ENCODE results near the gene CLDN3. TPM values are rescaled to one million over a fixed set of nuclear protein-coding genes. Genes with fewer than 3 reads are reported as not detected.

The CLDN3 gene
- total and polyA plus RNA-seq, 7 donors: 0.71 to 705 (median 174) TPM; not detected in 2

- intact Hi-C loops (cut with DNase I): loop anchor here (1.0 kb wide), 1 partner anchor 44 kb away; no protein-coding TSS in a partner anchor
- H3K36me3 ChIP-seq: no peaks in the 10 kb centered on the region
- WGBS, 2 donors: 56 to 71% methylated on average over 4 of the region's 4 CpGs
- peak; percentile 46 for DNase-seq
- no peak for TF ChIP-seq EP300 (IDR thresholded peaks at IDR 0.05)
- TF ChIP-seq POLR2A (IDR thresholded peaks at IDR 0.05): no peak
- TF ChIP-seq CTCF (IDR thresholded peaks at IDR 0.05): no peak
- no peak for TF ChIP-seq POLR2AphosphoS5 (IDR thresholded peaks at IDR 0.05)
- H3K27ac ChIP-seq: no peak overlapping the region
- no peaks in the 10 kb centered on the region for H3K4me1 ChIP-seq
- no peak overlapping the region for H3K4me3 ChIP-seq
- H3K27me3 ChIP-seq: peaks cover 0 to 15% (median 0%) of the 10 kb centered on the region in 3 donors
- H3K9me3 ChIP-seq: no peaks in the 10 kb centered on the region
Observed at GRCh38 chr7:73810998-73811360, 40.9 kb upstream of the CLDN3 start.

DNA sequence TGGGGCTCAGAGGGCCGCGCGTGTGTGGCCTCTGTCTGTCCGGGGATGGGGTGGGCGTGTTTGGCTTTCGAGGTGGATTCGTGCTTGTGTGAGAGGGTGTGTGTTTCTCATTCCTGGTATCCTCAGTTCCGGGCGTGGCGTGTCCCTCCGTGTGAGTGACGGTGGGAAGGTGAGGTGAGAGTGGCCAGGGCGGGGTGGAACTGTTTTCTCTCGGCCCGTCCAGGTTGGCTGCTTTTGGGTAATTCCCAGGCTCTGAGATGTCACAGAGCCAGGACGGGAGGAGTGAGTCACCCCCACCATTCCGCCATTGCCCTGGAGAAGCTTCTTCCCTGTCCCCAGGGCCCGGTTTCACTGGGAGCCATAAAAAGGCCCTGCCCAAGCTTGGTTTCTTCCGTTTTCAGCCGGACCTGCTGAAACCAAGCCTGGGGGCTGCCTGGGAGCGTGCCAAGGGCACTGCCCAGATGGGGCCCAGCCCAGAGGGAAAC, 39.4 kb upstream of the CLDN3 start:
- TF ChIP-seq POLR2AphosphoS5 (IDR thresholded peaks at IDR 0.05) (no peak), EP300 (IDR thresholded peaks at IDR 0.05) (no peak), CTCF (IDR thresholded peaks at IDR 0.05) (no peak), POLR2A (IDR thresholded peaks at IDR 0.05) (no peak)
- Histone ChIP-seq H3K27ac (no peak overlapping the region), H3K4me1 (no peaks in the 10 kb centered on the region), H3K36me3 (no peaks in the 10 kb centered on the region), H3K27me3 (peaks cover 0 to 15% (median 0%) of the 10 kb centered on the region in 3 donors), H3K4me3 (no peak overlapping the region), H3K9me3 (no peaks in the 10 kb centered on the region)
- DNase-seq: peak; percentile 40
- intact Hi-C loops (cut with DNase I): no loop called here
- 12 to 67% methylated on average over 21 of the region's 21 CpGs for WGBS, 2 donors

DNA sequence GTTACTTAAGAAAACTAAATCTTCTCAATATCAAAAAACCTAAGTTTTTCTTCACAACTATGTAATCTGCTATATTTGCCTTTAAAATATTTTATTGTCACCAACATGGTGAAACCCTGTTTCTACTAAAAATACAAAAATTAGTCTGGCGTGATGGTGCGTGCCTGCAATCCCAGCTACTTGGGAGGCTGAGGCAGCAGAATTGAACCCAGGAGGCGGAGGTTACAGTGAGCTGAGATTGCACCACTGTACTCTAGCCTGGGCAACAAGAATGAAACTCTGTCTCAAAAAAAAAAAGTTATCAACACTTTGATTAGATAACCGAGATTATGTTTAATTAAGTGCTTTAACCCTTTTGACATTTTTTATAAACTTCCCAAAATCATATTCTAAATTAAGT, 32.4 kb upstream of the CLDN3 start:
- WGBS, 2 donors: 26 to 69% methylated on average over 4 of the region's 4 CpGs

GRCh38 chr7:73801577-73801976, 31.5 kb upstream of the CLDN3 start:
- Histone ChIP-seq H3K36me3 (no peaks in the 10 kb centered on the region), H3K27ac (no peak overlapping the region), H3K4me3 (no peak overlapping the region), H3K9me3 (no peaks in the 10 kb centered on the region), H3K27me3 (no peaks in the 10 kb centered on the region), H3K4me1 (no peaks in the 10 kb centered on the region)
- no peak for TF ChIP-seq CTCF (IDR thresholded peaks at IDR 0.05)
- no peak for TF ChIP-seq POLR2AphosphoS5 (IDR thresholded peaks at IDR 0.05)
- TF ChIP-seq EP300 (IDR thresholded peaks at IDR 0.05): no peak
- no peak for TF ChIP-seq POLR2A (IDR thresholded peaks at IDR 0.05)
- intact Hi-C loops (cut with DNase I): no loop called here
- no peak for DNase-seq
- WGBS, 2 donors: 6 to 25% methylated on average over 1 of the region's 1 CpG

More for the DNA sequence above, 32.4 kb upstream of the CLDN3 start:
- intact Hi-C loops (cut with DNase I): no loop called here
- no peaks in the 10 kb centered on the region for H3K4me1 ChIP-seq
- peak; percentile 26 for DNase-seq
- H3K4me3 ChIP-seq: no peak overlapping the region
- H3K27ac ChIP-seq: no peak overlapping the region
- no peaks in the 10 kb centered on the region for H3K9me3 ChIP-seq
- H3K27me3 ChIP-seq: no peaks in the 10 kb centered on the region
- no peaks in the 10 kb centered on the region for H3K36me3 ChIP-seq
- TF ChIP-seq POLR2A (IDR thresholded peaks at IDR 0.05) (no peak), EP300 (IDR thresholded peaks at IDR 0.05) (no peak), CTCF (IDR thresholded peaks at IDR 0.05) (no peak), POLR2AphosphoS5 (IDR thresholded peaks at IDR 0.05) (no peak)

Measured in sigmoid colon (tissue), 7 donors.